ENCODE data around the gene PRICKLE2.

PRICKLE2 gene

GRCh38 chr3:64221571-64222257, 3.6 kb downstream of the PRICKLE2 start:
- in situ Hi-C loops (cut with HindIII; ENCODE audit: low sequenced_read_pairs) = loop anchor here (5.0 kb wide), 1 partner anchor 59 kb away; no protein-coding TSS in a partner anchor

DNA sequence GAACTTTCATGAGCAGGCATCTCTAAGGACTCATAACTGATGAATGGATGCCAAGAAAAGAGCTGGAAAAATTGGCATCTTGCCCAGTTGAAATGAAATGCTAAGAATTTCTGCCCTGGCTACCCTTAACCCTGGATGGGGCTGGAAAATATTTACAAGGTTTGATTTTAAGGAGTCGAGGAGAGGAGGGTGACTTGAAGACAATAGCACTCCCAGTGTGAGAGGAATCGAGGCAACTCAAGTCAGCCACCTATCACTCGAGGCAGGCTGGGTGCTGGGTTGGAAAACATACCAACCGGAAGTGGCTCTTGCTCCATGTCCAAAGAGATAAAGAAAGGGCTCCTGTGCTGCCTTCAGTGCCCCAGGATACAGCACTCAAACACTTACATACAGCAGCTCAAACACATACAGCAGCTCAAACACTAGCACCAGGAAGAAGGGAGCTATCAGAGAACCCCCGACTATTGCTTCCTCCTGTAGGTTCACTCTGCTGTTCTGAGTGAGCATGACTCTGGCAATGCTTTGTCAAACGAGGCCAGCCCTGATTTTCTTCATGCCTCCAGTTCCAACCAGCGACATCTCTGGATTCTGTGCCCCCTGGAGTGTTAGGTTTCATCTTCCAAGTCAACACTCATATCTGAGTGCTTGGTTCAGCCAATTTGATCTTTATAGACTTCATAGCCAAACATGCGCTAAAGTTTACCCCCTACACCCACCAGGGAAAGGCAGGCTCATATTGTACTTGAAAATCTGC, 4.9 kb downstream of the PRICKLE2 start:
- in situ Hi-C loops (cut with HindIII; ENCODE audit: low sequenced_read_pairs) = loop anchor here (5.0 kb wide), 1 partner anchor 58 kb away; no protein-coding TSS in a partner anchor

- in situ Hi-C loops (cut with HindIII; ENCODE audit: low sequenced_read_pairs) = no loop called here
These were observed 6.5 kb downstream of the PRICKLE2 start for GRCh38 chr3:64218746-64219145.

- in situ Hi-C loops (cut with HindIII; ENCODE audit: low sequenced_read_pairs) = no loop called here
These were observed 6.9 kb downstream of the PRICKLE2 start for GRCh38 chr3:64218329-64218728.

GRCh38 chr3:64216274-64217147, 8.8 kb downstream of the PRICKLE2 start:
- in situ Hi-C loops (cut with HindIII; ENCODE audit: low sequenced_read_pairs) = no loop called here

- in situ Hi-C loops (cut with HindIII; ENCODE audit: low sequenced_read_pairs) = no loop called here
These were observed 9.7 kb downstream of the PRICKLE2 start for GRCh38 chr3:64215559-64215958.

- in situ Hi-C loops (cut with HindIII; ENCODE audit: low sequenced_read_pairs) = no loop called here
These were observed 10.2 kb downstream of the PRICKLE2 start for GRCh38 chr3:64215103-64215502.

GRCh38 chr3:64214381-64215018, 10.8 kb downstream of the PRICKLE2 start:
- in situ Hi-C loops (cut with HindIII; ENCODE audit: low sequenced_read_pairs) = no loop called here

DNA sequence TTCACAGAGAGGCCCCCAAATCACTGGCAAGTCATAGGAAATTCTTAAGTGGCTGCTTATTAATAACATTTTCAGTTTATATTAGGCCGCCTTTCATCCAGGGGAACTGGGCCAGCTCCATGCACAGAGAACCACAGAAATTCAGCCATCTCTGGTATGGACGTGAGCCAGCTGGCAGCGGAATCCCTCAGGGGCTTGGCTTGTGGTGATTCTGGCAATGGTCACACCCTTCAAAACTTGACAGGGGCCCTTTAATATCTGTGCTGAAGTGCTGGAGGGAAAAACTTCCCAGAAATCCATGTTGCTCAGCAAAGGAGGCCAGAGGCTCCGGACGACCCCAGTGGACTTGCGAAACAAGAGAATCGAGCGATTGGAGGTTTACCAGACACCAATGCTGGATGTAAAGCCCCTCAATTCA, 11.3 kb downstream of the PRICKLE2 start:
- in situ Hi-C loops (cut with HindIII; ENCODE audit: low sequenced_read_pairs) = no loop called here

DNA sequence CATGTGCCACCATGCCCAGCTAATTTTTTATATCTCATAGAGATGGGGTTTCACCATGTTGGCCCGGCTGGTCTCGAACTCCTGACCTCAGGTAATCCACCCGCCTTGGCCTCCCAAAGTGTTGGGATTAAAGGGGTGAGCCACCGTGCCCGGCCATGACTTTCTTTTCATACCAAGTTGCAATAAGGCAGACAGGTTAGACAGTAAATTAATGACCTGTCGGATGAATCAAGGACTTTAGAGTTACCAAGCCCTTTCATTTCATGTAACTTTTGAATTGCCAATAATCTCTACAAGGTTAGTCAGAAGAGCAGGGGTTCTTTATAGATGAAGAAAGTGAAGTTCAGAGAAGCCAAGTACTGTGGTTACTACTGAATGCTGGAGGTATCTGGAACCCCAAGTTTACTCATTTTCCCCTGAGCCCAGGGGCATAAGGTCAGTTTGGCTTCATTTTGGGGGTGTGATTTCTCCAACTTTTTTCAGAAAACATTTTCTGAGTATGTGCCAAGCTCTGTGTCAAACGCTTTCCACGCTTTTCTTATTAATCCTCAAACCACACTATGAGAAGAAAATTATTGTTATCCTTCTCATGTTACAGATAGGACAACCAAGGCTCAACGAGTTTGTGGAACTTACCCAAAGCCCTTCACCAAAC, 11.9 kb downstream of the PRICKLE2 start:
- in situ Hi-C loops (cut with HindIII; ENCODE audit: low sequenced_read_pairs) = no loop called here

DNA sequence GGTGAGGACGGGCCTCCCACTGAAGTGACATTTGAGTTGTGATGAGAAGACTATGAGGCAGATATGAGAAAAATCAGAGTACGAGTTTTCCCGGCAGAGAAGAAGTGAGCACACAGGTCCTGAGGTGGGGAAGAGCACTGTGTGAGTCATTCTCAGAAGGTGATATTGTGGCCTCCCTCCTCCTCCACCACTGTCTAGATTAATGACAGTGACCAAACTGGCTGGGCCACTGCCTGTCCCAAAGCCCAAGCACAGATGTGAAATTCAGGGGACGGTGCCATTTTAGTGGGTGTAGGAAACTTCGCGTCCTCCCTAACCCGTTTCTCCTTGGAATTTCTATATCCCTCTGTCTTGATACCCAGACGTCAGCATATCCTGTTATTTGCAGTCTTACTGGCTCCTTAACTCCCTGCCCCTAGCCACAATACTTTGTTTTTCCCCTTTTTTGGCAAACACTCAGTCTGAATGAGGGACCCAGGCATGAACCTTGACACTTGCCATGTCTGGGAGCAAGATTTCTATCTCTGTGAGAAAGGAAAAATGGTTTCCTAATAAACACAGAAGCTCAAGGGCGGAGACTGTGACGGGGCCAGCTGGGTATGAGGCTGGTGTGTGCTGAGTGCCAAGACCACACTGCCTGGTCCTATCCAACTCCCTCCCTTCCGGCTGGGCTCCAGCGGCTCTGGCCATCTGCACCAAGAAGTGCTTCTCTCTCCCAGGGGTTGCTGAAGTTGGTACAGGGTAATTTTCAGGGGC, 15.2 kb downstream of the PRICKLE2 start:
- in situ Hi-C loops (cut with HindIII; ENCODE audit: low sequenced_read_pairs) = no loop called here

- in situ Hi-C loops (cut with HindIII; ENCODE audit: low sequenced_read_pairs) = no loop called here
These were observed 17.8 kb downstream of the PRICKLE2 start for GRCh38 chr3:64207289-64208080.

DNA sequence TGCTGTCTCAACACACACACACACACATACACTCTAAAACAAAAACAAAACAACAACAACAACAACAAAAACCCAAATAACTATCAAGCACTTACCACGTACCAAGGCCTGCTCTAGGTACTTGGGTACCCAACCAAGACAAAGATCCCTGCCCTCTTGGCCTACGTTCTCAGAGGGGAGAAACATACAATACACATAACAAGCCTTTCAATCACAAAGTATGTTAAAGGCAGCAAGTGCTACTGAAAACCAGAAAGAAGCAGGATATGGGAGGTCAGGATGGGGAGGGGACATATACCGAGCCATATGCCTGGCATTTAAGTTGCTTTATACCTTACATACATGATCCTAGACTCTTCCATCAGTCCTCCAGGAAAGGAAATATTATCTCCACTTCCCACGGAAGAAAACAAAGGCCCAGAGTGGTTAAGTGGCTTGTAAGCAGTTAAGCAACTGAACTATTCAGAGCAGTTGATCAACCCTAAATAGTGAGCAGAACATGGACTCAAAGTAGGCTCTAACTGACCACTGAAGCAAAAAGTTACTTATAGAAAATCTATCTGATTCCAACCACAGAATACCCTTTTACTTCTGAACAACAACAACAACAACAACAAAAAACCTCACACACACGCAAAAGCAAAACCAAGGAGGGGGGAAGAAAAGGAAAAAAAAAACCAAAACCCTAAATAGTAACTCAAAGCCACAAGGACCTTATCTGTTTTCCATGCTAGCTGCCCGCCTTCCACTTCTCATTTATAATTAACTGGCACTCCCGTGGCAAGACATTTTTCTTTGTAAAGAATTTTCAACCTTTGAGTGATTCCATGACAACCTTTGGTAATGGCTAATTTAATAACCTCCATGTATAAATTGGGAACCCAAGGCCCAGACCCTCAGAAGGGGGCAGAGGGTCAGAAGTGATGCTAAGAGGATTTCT, 21.0 kb downstream of the PRICKLE2 start:
- in situ Hi-C loops (cut with HindIII; ENCODE audit: low sequenced_read_pairs) = no loop called here

DNA sequence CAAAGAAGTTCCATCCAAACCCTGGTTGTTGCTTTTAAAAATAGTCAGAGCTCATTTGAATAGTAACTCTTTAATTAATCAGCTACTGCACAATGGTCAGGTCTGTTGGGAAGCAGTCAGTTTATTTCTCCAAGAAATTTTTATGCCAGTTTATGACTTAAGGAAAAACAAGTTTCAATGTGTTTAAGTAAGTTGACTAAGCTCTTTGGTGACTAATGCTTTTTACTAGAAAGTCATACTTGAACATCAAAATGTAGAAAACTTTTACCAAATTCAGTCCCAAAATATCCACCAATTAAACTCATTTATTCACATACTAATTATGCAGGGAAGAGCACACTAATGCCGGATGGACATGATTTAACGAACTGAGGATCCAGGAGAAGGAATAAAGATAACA, 22.1 kb downstream of the PRICKLE2 start:
- in situ Hi-C loops (cut with HindIII; ENCODE audit: low sequenced_read_pairs) = no loop called here

DNA sequence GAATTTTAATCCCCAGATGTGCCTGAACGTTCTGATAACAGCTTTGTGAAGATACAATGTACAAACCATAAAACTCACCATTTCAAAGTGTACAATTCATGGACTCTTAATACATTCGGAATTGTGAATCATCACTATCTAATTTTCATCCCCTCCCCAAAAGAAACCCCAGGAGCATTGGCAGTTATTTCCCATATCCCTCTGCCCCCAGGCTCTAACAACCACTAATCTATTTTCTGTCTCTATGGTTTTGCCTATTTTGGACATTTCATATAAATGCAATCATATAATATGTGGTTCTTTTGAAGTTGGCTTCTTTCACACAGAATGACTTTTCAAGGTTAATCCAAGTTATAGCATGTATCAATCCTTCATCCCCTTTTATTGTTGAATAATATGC, 25.3 kb downstream of the PRICKLE2 start:
- in situ Hi-C loops (cut with HindIII; ENCODE audit: low sequenced_read_pairs) = no loop called here

DNA sequence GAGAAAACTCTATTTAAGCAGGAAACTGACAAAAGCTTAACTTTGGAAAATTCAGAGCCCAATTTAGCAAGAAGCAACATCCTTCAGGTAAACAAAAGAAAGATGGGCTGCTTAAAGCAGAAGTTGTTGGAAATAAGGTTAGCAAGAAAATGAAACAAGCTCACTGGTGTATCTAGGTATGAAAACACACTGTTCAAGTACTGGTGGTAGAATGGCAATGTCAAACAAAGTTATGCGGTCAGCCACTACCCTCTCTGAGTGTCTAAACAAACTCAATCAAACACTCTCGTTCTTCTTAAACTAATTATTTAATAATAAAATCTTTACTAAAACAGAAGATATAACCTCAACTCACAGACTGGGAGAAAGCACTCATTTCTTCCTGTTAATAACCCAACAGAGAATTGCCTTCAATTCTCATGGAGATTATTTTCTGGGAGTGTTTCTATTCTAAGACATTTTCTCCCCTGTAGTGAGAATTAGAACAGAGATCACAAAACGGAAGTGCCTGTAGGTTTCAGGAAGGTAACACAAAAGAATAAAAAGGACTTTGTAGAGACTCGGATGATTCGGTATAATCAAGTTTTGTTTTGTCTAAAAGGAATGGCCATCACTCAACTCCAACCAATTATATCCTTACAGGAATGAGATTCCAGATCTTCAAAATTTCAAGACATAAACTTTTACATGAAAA, 28.9 kb downstream of the PRICKLE2 start:
- in situ Hi-C loops (cut with HindIII; ENCODE audit: low sequenced_read_pairs) = no loop called here

GRCh38 chr3:64195789-64196188, 29.5 kb downstream of the PRICKLE2 start:
- in situ Hi-C loops (cut with HindIII; ENCODE audit: low sequenced_read_pairs) = no loop called here
